ENCODE data around the gene TEC.

Gene TEC

GRCh38 chr4:48247142-48247877 is 22.3 kb downstream of the TEC start:
- ChIA-PET POLR2A (no interaction called here), CTCF (no interaction called here)
- H3K4me3 ChIP-seq (ENCODE audit: low read depth, low read length), result no peak overlapping the region
- no peak for TF ChIP-seq CTCF (IDR thresholded peaks at IDR 0.05; ENCODE audit: insufficient read depth, low read length, missing control alignments)
- DNase-seq (ENCODE audit: low read depth, low spot score), result no peak

GRCh38 chr4:48244665-48245064 is 25.0 kb downstream of the TEC start:
- CTCF ChIA-PET, result no interaction called here
- DNase-seq (ENCODE audit: low read depth, low spot score), result no peak
- POLR2A ChIA-PET, result no interaction called here
- H3K4me3 ChIP-seq (ENCODE audit: low read depth, low read length), result no peak overlapping the region
- TF ChIP-seq CTCF (IDR thresholded peaks at IDR 0.05; ENCODE audit: insufficient read depth, low read length, missing control alignments), result no peak

- TF ChIP-seq CTCF (IDR thresholded peaks at IDR 0.05; ENCODE audit: insufficient read depth, low read length, missing control alignments), result no peak
- CTCF ChIA-PET, result no interaction called here
- DNase-seq (ENCODE audit: low read depth, low spot score), result no peak
- H3K4me3 ChIP-seq (ENCODE audit: low read depth, low read length), result no peak overlapping the region
- POLR2A ChIA-PET, result no interaction called here
Observed at GRCh38 chr4:48243887-48244286, 25.8 kb downstream of the TEC start.

GRCh38 chr4:48243429-48243828 is 26.2 kb downstream of the TEC start:
- TF ChIP-seq CTCF (IDR thresholded peaks at IDR 0.05; ENCODE audit: insufficient read depth, low read length, missing control alignments), result no peak
- ChIA-PET POLR2A (no interaction called here), CTCF (no interaction called here)
- no peak overlapping the region for H3K4me3 ChIP-seq (ENCODE audit: low read depth, low read length)
- no peak for DNase-seq (ENCODE audit: low read depth, low spot score)

GRCh38 chr4:48242511-48243195 is 27.0 kb downstream of the TEC start:
- CTCF ChIA-PET, result no interaction called here
- no peak for TF ChIP-seq CTCF (IDR thresholded peaks at IDR 0.05; ENCODE audit: insufficient read depth, low read length, missing control alignments)
- DNase-seq (ENCODE audit: low read depth, low spot score), result no peak
- no peak overlapping the region for H3K4me3 ChIP-seq (ENCODE audit: low read depth, low read length)
- POLR2A ChIA-PET, result no interaction called here

GRCh38 chr4:48241731-48242130 is 27.9 kb downstream of the TEC start:
- H3K4me3 ChIP-seq (ENCODE audit: low read depth, low read length), result no peak overlapping the region
- no peak for DNase-seq (ENCODE audit: low read depth, low spot score)
- no peak for TF ChIP-seq CTCF (IDR thresholded peaks at IDR 0.05; ENCODE audit: insufficient read depth, low read length, missing control alignments)
- POLR2A ChIA-PET, result no interaction called here
- CTCF ChIA-PET, result no interaction called here
